ENCODE data around the gene CD209. TPM values are rescaled to one million over a fixed set of nuclear protein-coding genes. Genes with fewer than 3 reads are reported as not detected.

Gene CD209, protein sequence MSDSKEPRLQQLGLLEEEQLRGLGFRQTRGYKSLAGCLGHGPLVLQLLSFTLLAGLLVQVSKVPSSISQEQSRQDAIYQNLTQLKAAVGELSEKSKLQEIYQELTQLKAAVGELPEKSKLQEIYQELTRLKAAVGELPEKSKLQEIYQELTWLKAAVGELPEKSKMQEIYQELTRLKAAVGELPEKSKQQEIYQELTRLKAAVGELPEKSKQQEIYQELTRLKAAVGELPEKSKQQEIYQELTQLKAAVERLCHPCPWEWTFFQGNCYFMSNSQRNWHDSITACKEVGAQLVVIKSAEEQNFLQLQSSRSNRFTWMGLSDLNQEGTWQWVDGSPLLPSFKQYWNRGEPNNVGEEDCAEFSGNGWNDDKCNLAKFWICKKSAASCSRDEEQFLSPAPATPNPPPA
- total RNA-seq, result not detected in 2 replicates

DNA sequence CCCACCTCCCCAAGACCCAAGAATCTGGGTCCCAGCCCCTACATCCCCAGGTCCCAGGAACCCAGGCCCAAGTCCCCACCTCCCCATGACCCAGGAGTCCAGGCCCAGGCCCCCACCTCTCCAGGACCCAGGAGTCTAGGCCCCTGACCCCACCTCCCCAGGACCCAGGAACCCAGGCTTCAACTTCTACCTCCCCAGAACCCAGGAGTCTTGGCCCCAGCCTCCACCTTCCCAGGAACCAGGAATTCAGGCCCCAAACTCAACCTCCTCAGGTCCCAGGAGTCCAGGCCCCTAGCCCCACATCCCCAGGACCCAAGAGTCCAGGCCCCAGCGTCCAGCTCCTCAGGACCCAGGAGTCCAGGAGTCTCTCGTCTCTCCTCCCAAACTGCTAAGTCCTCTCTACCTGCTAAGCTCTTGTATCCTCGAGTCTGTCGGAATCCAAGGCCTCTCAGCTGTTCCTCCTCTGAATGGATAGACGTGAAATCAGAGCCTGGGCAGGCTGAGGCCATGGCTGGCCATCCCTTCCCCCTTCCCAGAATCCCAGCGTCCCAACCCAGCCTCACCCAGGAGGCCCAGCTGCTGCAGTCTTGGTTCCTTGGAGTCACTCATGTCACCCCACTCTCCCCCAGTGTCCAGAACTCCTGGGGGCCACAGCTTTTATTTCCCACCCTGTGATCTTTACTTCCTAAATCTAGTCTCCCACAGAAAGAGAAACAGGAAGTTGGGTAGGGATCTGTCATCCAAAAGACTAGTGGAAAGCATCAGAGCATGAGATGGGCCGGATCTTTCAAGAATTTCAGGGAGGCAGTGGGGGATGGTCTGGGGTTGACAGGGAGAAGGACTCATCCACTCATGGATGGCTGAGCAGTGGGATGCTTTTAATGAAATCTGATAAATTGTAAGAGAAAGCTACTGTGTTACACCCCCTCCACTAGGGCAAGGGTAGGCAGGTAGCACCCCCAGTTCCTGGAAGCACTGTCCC, at the start of gene CD209:
Gene CD209 (minus strand): TSS at position 632 of the 982 bp plus-strand sequence. CDS start 23 bp downstream, at position 609.

DNA sequence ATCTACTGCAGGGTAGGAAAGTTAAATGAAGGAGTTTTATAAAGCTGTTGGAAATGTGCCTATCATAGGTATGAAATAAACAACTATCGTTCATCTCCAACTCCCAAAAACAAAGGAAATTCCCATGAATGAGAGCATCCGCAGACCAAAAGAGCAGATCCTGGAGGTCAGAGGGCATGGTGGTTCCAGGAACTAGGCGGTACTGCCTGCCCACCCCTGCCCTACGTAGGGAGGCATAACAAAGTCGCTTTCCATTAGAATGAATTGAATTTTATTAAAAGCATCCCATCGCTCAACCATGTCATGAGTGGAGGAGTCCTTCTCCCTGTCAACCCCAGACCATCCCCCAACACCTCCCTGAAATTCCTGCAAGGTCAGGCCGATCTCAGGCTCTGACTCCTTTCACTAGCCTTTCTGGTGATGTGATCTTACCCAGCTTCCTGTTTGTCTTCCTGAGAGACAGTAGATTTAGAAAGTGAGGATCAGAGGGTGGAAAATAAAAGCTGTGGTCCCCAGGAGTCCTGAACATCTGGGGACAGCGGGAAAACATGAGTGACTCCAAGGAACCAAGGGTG, 15.5 kb upstream of the CD209 start, which contains the start of gene CLEC4M:
Gene CLEC4M (plus strand): TSS at position 525 of the 575 bp plus-strand sequence. CDS start 24 bp downstream, at position 549.

DNA sequence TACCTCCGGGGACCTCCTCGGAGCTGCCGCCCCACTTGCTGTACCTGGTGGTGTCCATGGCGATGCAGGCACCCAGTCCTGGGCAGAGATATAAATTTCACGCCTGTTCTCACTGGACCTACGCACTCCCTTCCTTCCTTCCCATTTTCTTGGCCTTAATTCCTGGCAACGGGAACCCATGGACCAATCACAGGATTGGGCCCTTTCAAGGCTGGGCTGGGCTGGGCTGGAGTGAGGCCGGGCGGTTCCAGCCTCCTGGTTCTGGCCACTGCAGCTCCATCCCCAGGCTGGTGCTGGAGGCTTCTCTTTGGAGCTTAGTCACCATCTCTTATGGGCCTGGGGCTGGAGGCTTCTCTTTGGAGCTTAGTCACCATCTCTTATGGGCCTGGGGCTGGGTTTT, 15.3 kb downstream of the CD209 start, which contains the start of gene CLEC4G:
Gene CLEC4G (minus strand): TSS at position 66 of the 400 bp plus-strand sequence. CDS start 8 bp downstream, at position 58.

DNA sequence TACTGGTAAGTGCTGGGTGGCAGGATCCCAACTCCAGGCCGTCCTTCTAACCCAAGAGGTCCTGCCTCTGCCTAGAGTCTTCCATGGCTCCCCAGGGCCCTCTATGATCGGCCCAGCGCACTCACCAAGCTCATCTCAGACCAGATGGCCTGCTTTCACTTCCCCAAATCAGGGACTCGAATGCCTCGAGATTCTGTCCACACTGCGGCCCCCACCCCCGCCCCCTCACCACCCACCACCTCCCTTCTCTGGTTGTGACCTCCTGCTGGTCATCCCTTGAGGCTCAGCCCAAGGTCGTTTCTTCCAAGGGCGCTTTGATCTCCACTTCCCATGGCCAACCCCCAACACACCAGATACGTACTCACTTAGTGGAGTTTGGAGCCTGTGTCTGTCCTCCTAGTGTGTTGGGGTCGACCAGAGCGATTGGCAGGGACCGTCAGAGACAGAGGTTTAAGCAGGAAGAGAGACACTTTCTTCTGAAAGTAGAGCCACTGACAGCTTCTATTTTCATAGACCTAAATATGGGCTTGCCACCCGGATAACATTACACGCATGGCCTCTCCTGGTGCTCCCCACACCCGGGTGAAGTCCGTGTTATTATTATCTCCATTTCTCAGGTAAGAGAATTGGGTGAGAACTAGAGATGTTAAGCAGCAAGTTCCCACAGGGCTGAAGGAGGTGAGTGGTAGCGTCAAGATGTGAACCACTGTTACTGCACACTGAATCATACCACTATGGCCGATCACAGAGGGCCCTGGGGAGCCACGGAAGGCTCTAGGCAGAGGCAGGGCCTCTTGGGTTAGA, 45.5 kb downstream of the CD209 start, which contains the start of gene FCER2:
Gene FCER2 (minus strand): TSS at position 478 of the 804 bp plus-strand sequence. CDS start 2,371 bp downstream, outside the sequence.

Other genes with a start within 250 kb of the CD209 start
- 48.2 and 95.7 TPM in 2 replicates for gene ZNF358, start 231.4 kb downstream of the CD209 start, total RNA-seq
- 7.9 and 12.4 TPM in 2 replicates for gene MCOLN1, start 224.9 kb downstream of the CD209 start, total RNA-seq
- gene PNPLA6, start 211.8 kb downstream of the CD209 start, total RNA-seq, result 119 and 204 TPM in 2 replicates
- 2.3 and 3.8 TPM in 2 replicates for gene CAMSAP3, start 151.7 kb downstream of the CD209 start, total RNA-seq
- 43.3 and 61.1 TPM in 2 replicates for gene XAB2, start 118.0 kb downstream of the CD209 start, total RNA-seq
- gene PET100, start 117.7 kb downstream of the CD209 start, total RNA-seq, result 14.0 and 27.0 TPM in 2 replicates
- 1.4 TPM in 1 of 2 replicates, not detected in the other for gene PCP2, start 113.8 kb downstream of the CD209 start, total RNA-seq
- 37.0 and 76.3 TPM in 2 replicates for gene STXBP2, start 110.4 kb downstream of the CD209 start, total RNA-seq
- gene RETN, start 78.5 kb downstream of the CD209 start, total RNA-seq, result not detected in 2 replicates
- not detected in 2 replicates for gene MCEMP1, start 70.4 kb downstream of the CD209 start, total RNA-seq
- gene TRAPPC5, start 66.7 kb downstream of the CD209 start, total RNA-seq, result 114 and 143 TPM in 2 replicates
- not detected in 2 replicates for gene FCER2, start 45.4 kb downstream of the CD209 start, total RNA-seq
- gene CLEC4G, start 15.4 kb downstream of the CD209 start, total RNA-seq, result not detected in 2 replicates
- not detected in 2 replicates for gene CLEC4M, start 15.7 kb upstream of the CD209 start, total RNA-seq
- 10.4 and 17.5 TPM in 2 replicates for gene EVI5L, start 82.7 kb upstream of the CD209 start, total RNA-seq
- 0.65 and 1.0 TPM in 2 replicates for gene PRR36, start 126.9 kb upstream of the CD209 start, total RNA-seq
- gene LRRC8E, start 141.0 kb upstream of the CD209 start, total RNA-seq, result 12.9 and 24.2 TPM in 2 replicates
- 11.7 and 17.7 TPM in 2 replicates for gene MAP2K7, start 156.3 kb upstream of the CD209 start, total RNA-seq
- 1.8 and 4.4 TPM in 2 replicates for gene TGFBR3L, start 167.3 kb upstream of the CD209 start, total RNA-seq
- 24.3 and 38.7 TPM in 2 replicates for gene SNAPC2, start 172.8 kb upstream of the CD209 start, total RNA-seq
- gene CTXN1, start 178.6 kb upstream of the CD209 start, total RNA-seq, result 11.9 and 35.4 TPM in 2 replicates
- gene TIMM44, start 196.1 kb upstream of the CD209 start, total RNA-seq, result 55.8 and 76.6 TPM in 2 replicates

Measured in mesangial cell (primary cell).